Osteoblast (primary cell): Measurements from ENCODE around the gene TBC1D8. TPM values are rescaled to one million over a fixed set of nuclear protein-coding genes. Genes with fewer than 3 reads are reported as not detected.

ENCODE experiments used
- DNase-seq: peaks from one replicate; pipeline ENCODE4 v3.0.0; 2011; ENCODE audit warnings: low spot score, mixed read lengths; ENCODE audit not compliant: insufficient read length; ENCODE audit errors: missing footprints
- H2AFZ ChIP-seq: 2 replicates; pipeline ENCODE4 v1.6.0; 2011; ENCODE audit warnings: mild to moderate bottlenecking, low read length
- H3K27ac ChIP-seq: 2 replicates; pipeline ENCODE4 v1.5.1; 2011; ENCODE audit warnings: mild to moderate bottlenecking, low read depth, low read length, moderate library complexity
- H3K27me3 ChIP-seq: 2 replicates; pipeline ENCODE4 v1.6.0; 2012; ENCODE audit warnings: mild to moderate bottlenecking, control low read depth, inconsistent platforms, low read length, moderate library complexity; ENCODE audit not compliant: insufficient read depth
- H3K36me3 ChIP-seq: 2 replicates; pipeline ENCODE4 v1.5.1; 2011; ENCODE audit warnings: mild to moderate bottlenecking, low read length, control low read depth, moderate library complexity; ENCODE audit not compliant: insufficient read depth
- H3K4me1 ChIP-seq: 2 replicates; pipeline ENCODE4 v1.5.1; 2011; ENCODE audit warnings: mild to moderate bottlenecking, low read length, control low read depth, moderate library complexity; ENCODE audit not compliant: insufficient read depth
- H3K4me2 ChIP-seq: 2 replicates; pipeline ENCODE4 v1.6.0; 2011; ENCODE audit warnings: mild to moderate bottlenecking, low read length; ENCODE audit not compliant: insufficient read depth
- H3K4me3 ChIP-seq: fragments of 200-600 bp; sonication (generic); 3 replicates; pipeline ENCODE4 v1.5.1; 2012; ENCODE audit warnings: mild to moderate bottlenecking, low read length, inconsistent platforms; ENCODE audit not compliant: insufficient read depth
- H3K79me2 ChIP-seq: 2 replicates; pipeline ENCODE4 v1.6.0; 2012; ENCODE audit warnings: mild to moderate bottlenecking, low read length, control low read depth, inconsistent platforms; ENCODE audit not compliant: insufficient read depth
- H3K9me3 ChIP-seq: 2 replicates; pipeline ENCODE4 v1.5.1; 2011; ENCODE audit warnings: low read depth, low read length, control low read depth
- H4K20me1 ChIP-seq: 2 replicates; pipeline ENCODE4 v1.6.0; 2012; ENCODE audit warnings: mild to moderate bottlenecking, low read length, control low read depth; ENCODE audit not compliant: insufficient read depth
- CTCF ChIP-seq: IDR thresholded peaks from 2 replicates; pipeline ENCODE4 v1.5.1; 2011; ENCODE audit warnings: mild to moderate bottlenecking, low read depth, low read length, moderate library complexity; ENCODE audit errors: extremely low read depth
- total RNA-seq: library from RNA; depleted of rRNA; stranded (reverse); fragments of >200 nt; gene quantifications from 2 replicates; pipeline ENCODE4 v1.2.3, GENCODE V29; 2012

The TBC1D8 gene
- total RNA-seq, 1 donor = 13.4 TPM

GRCh38 chr2:101162561-101163330, 11.6 kb upstream of the TBC1D8 start:
- no peak overlapping the region for H3K27ac ChIP-seq
- H3K4me1 ChIP-seq = peaks cover 3% of the 10 kb centered on the region
- H3K4me3 ChIP-seq = no peak overlapping the region
- DNase-seq = no peak
- H4K20me1 ChIP-seq = no peaks in the 10 kb centered on the region
- H2AFZ ChIP-seq = no peak overlapping the region
- H3K79me2 ChIP-seq = no peaks in the 10 kb centered on the region
- no peaks in the 10 kb centered on the region for H3K27me3 ChIP-seq
- TF ChIP-seq CTCF = no peak
- H3K9me3 ChIP-seq = no peaks in the 10 kb centered on the region
- no peaks in the 10 kb centered on the region for H3K36me3 ChIP-seq
- H3K4me2 ChIP-seq = no peak overlapping the region

GRCh38 chr2:101161658-101162057, 10.5 kb upstream of the TBC1D8 start:
- Histone ChIP-seq H2AFZ (no peak overlapping the region), H3K27ac (no peak overlapping the region), H3K4me3 (no peak overlapping the region), H3K36me3 (no peaks in the 10 kb centered on the region), H3K4me1 (peaks cover 3% of the 10 kb centered on the region), H3K27me3 (no peaks in the 10 kb centered on the region), H4K20me1 (no peaks in the 10 kb centered on the region), H3K4me2 (no peak overlapping the region), H3K9me3 (no peaks in the 10 kb centered on the region), H3K79me2 (no peaks in the 10 kb centered on the region)
- DNase-seq = no peak
- TF ChIP-seq CTCF = no peak

DNA sequence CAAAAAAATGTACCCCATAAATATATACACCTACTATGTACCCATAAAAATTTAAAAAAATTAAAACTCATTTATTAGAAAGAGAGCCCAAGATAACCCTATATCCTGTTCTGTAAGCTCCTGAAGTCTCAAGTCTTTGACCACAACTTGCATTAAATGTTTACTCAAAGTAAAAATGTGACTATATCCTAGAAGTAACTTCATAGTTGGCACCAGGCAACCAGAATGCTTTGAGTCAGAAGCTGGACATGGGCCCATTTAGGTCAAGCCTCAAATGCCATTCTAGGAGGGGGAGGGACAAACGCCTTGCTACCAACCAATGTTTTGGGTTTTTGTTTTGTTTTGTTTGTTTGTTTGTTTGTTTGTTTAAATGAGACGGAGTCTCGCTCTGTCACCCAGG, 9.3 kb upstream of the TBC1D8 start:
- Histone ChIP-seq H4K20me1 (no peaks in the 10 kb centered on the region), H3K4me3 (no peak overlapping the region), H3K4me2 (no peak overlapping the region), H3K36me3 (no peaks in the 10 kb centered on the region), H3K27ac (no peak overlapping the region), H3K27me3 (no peaks in the 10 kb centered on the region), H3K9me3 (no peaks in the 10 kb centered on the region), H3K4me1 (peaks cover 3% of the 10 kb centered on the region), H2AFZ (no peak overlapping the region), H3K79me2 (no peaks in the 10 kb centered on the region)
- no peak for DNase-seq
- TF ChIP-seq CTCF = no peak

- no peaks in the 10 kb centered on the region for H3K79me2 ChIP-seq
- H3K4me3 ChIP-seq = no peak overlapping the region
- no peak for DNase-seq
- no peaks in the 10 kb centered on the region for H3K9me3 ChIP-seq
- H4K20me1 ChIP-seq = no peaks in the 10 kb centered on the region
- H3K36me3 ChIP-seq = no peaks in the 10 kb centered on the region
- TF ChIP-seq CTCF = no peak
- peaks cover 2% of the 10 kb centered on the region for H3K27me3 ChIP-seq
- H3K4me2 ChIP-seq = no peak overlapping the region
- no peak overlapping the region for H3K27ac ChIP-seq
- no peak overlapping the region for H2AFZ ChIP-seq
- H3K4me1 ChIP-seq = peaks cover 3% of the 10 kb centered on the region
Measured at GRCh38 chr2:101159526-101159925, 8.3 kb upstream of the TBC1D8 start.
